ENCODE data around the gene SLC25A19.

Gene SLC25A19

DNA sequence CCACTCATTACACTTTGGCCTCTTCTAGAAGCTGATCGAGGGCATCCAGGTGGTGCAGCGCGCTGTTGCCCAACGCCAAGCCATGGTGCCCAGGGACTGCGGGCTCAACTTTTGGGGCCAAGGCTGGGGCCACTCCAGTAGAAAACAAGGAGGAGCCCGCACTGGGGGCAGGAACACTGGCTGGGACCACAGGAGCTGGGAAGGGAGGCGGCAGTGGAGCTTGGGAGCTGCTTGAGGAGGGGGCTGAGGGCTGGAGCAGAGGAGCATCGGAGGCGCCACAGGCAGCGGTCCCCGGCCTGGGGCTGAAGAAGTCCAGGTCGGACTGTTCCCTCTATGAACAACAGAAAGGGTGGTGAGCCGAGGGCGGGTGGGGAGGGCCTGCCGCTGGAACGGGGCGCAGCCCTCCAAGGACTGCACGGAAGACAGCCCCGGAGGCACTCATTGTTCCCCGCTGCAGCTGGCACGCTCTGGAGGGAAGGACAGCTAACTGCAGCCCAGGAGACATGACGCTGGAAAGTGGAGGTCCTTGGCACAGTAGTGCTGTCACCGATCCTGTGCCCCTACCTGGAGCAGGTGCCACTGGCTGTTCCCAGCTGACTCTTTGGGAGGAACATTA is 49.3 kb downstream of the SLC25A19 start:
- DNase-seq, result no peak

DNA sequence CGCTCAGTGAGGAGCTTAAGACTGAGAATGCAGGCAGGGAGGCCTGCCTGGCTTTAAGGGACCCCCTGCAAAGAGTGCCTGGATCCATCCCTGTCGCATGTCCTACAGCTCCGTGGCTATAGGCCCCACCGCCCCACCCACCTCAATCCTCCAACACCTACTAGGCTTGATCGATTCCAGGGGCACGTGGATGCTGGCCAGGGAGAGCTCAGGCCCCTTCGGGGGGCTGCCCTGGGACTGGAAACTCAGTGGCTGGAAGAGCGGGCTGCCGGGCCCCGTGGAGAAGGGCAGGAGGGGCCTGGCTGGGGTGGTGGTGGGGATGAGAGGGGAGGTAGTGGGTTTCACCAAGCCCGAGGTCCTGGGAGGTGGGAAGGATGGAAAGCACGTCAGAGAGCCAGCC is 50.0 kb downstream of the SLC25A19 start:
- no peak for DNase-seq

DNA sequence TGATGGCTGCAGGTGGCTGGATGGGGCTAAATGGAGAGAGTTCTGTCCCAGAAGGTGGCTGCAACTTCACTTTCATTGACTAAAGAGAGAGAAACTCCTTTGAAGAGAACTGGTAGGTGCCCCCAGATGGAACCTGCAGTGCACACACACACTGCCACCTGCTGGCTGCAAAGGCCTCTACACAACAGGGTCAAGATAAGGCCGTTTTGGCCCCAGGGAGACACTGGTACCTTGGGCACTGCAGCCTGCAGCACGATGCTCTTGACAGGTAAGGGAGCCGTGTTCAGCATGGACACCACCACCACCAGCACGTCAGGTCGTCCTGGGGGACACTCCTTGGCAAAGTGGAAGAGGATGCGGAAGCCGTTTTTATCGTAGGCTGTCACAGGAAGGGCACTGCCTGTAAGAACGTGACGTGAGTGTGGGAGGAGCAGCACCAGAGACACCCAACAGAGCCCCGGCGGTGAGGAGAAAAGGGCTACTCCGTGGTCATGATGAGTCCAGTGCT is 50.5 kb downstream of the SLC25A19 start:
- DNase-seq, result peak; percentile 44

GRCh38 chr17:75238020-75238580 is 51.1 kb downstream of the SLC25A19 start:
- DNase-seq, result no peak

GRCh38 chr17:75237100-75238014 is 51.9 kb downstream of the SLC25A19 start:
- DNase-seq, result no peak

- DNase-seq, result no peak
Measured at GRCh38 chr17:75232786-75233185, 56.4 kb downstream of the SLC25A19 start.

DNA sequence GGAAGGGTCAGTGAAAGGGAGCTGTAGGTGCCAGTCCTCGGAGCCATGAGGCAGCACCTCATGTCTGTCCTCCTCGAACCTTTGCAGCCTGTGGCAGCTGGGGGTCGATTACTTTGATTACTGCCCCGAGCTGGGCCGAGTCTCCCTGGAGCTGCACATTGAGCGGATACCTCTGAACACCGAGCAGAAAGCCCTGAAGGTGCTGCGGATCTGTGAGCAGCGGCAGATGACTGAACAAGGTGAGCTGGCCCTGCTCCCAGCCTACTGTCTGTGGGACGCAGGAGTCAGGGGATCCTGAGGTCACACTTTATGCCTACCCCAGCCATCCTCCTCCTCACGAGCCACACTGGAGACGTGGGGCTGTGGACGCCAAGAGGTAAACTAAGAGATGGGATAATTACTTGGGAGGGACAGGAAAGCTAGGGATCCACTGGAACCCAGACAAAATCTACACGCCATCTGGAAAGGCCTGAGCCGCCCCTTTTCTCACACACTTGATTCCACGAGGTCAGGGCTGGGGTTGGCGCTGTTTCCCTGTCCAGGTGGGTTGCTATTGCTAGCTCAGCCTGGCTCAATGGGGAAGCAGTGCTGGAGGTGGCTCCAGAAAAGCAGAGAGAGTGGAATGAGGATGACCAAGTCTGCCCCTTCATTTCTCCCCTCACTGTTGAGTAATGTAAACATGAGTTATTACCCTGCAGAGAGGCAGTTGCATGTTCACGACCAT is 57.3 kb downstream of the SLC25A19 start:
- DNase-seq, result no peak

DNA sequence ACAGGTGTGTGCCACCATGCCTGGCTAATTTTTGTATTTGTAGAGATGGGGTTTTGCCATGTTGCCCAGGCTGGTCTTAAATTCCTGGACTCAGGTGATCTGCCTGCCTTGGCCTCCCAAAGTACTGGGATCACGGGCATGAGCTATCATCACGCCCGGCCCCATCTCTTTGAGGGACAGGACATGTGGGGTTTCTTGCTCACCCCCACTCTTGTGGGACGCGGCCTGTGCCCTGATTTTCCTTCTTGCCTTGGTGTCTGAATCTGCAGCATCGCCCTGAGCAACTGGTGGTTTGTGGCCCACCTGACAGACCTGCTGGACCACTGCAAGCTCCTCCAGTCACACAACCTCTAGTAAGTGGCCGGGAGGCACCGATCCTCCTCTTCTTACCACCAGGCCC is 58.2 kb downstream of the SLC25A19 start:
- DNase-seq, result no peak

DNA sequence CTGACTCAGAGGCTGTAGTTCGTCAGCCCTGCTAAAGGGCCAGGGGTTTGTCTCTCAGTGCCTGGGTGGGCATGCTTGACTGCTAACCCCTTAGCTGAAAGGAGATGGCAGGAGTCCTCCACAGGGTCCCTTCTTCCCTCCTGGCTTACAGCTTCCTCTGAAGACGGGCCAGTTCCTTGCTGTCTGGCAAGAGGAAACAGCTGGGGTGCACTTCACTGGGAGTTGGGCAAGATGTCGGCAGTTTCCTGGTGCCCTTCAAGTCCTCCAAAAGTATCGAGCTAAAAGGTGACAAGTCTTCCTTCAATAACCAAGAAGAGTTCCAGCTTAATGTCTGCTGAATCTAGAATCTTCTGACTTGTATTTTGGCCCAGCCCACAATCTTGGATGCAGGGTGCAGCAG is 60.4 kb downstream of the SLC25A19 start:
- no peak for DNase-seq

DNA sequence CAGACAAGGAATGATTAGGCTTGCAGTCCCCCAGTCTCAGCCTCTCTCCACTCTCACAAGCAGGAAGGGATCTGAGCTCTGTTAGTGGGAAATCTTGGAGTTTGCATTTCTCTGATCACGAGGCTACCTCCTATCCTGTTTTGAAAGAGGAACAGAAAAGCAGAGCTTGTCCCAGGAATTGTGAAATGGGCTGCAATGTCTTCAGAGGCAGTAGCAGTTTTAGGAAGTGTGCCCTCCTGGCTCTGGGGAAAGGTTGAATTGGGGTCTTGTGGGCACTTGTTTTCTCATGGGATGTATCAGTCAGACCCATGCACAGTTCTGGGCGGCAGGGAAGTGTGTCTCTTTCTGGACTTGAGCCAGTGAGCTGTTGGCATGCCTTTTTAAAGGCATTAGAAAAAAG is 60.9 kb downstream of the SLC25A19 start:
- DNase-seq, result no peak

GRCh38 chr17:75227729-75228128 is 61.5 kb downstream of the SLC25A19 start:
- DNase-seq, result no peak

DNA sequence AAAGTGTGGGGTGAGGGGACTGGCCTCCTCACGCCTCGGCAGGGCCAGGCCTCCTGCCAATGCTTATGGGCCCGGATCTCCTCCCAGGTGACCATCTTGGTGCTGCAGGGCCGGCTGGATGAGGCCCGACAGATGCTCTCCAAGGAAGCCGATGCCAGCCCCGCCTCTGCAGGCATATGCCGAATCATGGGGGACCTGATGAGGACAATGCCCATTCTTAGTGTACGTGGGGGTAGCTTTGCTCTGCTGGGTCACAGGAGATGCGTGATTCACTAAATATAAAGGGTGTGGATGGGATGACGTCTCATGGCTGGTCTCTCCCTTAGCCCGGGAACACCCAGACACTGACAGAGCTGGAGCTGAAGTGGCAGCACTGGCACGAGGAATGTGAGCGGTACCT is 64.2 kb downstream of the SLC25A19 start:
- no peak for DNase-seq
